NCI-H69 (cell line): ENCODE results near the gene ADGRG1.
"Not testable (repeated sequence)": the region's sequence is repeated elsewhere in the genome, so short reads cannot be mapped to it uniquely, and the experiment has no call there.

ENCODE experiments used
- DNase-seq: peaks from one replicate; lab custom pipeline; 2025; lab: John Stamatoyannopoulos, UW

The ADGRG1 gene

GRCh38 chr16:57666353-57667047 is 38.1 kb downstream of the ADGRG1 start:
- DNase-seq = no peak

GRCh38 chr16:57667048-57667525 is 38.7 kb downstream of the ADGRG1 start:
- no peak for DNase-seq

GRCh38 chr16:57667526-57668262 is 39.3 kb downstream of the ADGRG1 start:
- DNase-seq = peak; percentile 29

GRCh38 chr16:57668263-57668571 is 39.8 kb downstream of the ADGRG1 start, which contains the start of gene ADGRG3:
Gene ADGRG3, plus strand, starts transcription at chr16:57668306. Its CDS starts 42 bp downstream, at chr16:57668348.
- no peak for DNase-seq

GRCh38 chr16:57668630-57669475 is 40.4 kb downstream of the ADGRG1 start:
- DNase-seq = no peak

- DNase-seq = no peak
These were observed 41.2 kb downstream of the ADGRG1 start for GRCh38 chr16:57669476-57670162.

GRCh38 chr16:57670196-57670595 is 41.8 kb downstream of the ADGRG1 start:
- no peak for DNase-seq

- not testable (repeated sequence) for DNase-seq
These were observed 43.0 kb downstream of the ADGRG1 start for GRCh38 chr16:57671451-57671850.

GRCh38 chr16:57672416-57672815 is 44.0 kb downstream of the ADGRG1 start:
- DNase-seq = no peak

DNA sequence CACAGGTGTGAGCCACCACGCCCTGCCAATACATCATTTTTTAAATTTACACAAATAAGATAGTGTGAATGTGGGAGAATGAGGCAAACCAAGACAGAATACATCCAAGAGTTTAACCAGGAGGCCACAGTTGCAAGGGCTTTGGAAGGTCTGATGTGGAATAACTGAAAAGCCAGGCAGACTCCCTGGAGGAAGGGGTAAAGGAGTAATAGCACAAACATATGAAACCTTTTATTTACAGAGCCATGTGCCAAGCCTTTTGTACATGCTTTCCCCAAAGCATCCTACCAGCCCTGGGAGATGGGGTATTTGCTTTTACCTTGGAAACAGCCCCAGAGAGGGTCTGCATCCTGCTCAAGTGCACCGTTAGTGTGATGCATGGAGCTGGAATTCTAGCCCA is 44.4 kb downstream of the ADGRG1 start:
- DNase-seq = no peak

GRCh38 chr16:57675741-57676551 is 47.5 kb downstream of the ADGRG1 start:
- DNase-seq = no peak

DNA sequence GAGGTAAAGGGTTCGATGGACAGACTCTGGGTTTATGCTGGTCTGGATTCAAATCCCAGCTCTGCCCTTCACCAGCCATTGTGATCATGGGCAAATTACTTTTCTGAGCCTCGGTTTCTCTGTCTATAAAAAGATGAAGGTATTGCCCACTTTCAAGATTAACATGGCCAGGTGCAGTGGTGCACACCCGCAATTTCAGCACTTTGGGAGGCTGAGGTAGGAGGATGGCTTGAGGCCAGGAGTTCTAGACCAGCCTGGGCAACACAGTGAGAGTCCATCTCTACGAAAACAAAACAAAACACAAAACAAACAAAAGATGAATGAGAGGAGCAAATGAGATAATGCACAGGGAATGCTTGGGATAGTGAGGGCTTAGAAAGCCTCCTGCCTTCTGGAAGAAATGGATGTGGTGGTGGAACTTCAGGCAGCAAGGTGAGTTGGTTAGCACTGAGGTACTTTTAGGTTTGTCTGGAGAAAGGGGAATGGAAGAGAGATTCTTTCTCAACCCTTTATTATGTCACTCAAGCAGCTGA is 48.2 kb downstream of the ADGRG1 start:
- no peak for DNase-seq

DNA sequence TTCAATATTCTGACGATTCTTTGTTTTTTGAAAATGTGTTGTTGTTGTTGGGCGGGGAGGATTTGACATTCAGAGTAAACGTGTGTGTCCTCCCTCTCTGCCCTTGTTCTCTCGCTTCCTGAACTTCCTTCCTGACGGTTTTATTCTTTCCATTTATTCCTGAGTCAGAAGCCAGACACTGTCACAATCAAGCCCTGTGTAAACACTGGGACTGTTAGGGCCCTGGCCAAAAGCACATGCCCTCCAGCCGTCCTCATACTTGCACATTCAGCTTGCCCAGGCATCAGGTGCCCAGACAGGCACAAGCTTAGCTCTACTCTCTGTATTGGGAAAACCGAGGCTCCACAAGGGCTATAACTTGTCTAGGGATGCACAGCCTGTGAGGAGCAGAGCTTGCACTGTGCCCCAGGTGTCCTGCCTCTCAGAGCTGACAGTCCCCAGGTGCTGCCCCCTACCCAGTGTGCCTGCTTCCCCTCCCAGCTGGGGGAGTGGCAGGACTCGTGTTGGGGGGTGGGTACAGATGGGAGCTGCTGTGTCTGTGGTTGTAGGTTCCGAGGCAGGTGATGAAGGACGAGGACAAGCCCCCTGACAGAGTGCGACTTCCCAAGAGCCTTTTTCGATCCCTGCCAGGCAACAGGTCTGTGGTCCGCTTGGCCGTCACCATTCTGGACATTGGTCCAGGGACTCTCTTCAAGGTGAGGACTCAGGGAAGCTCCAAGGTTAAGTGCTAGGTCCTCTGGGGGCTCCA is 49.4 kb downstream of the ADGRG1 start:
- DNase-seq = peak; percentile 32

GRCh38 chr16:57679016-57679415 is 50.6 kb downstream of the ADGRG1 start:
- DNase-seq = no peak

DNA sequence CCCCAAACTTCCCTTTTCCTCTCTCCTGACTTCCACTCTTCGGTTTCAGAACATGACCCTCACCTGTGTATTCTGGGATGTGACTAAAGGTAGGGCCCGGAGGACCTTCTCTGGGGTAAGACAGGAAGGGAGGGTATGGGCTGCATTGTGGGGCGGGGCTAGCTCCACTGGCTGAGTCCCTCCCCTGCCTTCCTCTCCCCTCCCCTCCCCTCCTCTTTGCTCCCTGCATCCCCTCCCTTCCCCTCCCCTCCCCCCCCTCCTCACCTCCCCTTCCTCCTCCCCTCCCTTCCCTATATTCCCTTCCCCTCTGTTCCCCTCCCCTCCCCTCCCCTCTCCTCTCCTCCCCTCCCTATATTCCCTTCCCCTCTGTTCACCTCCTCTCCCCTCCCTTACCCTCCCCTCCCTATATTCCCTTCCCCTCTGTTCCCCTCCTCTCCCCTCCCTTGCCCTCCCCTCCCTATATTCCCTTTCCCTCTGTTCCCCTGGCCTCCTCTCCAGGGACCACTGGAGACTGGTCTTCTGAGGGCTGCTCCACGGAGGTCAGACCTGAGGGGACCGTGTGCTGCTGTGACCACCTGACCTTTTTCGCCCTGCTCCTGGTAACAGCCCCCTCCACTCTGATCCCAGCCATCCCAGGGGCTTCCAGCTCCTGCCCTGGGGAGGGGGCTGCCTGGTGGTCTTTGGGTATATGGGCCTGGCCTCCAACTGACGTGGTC is 51.5 kb downstream of the ADGRG1 start:
- DNase-seq = no peak

DNA sequence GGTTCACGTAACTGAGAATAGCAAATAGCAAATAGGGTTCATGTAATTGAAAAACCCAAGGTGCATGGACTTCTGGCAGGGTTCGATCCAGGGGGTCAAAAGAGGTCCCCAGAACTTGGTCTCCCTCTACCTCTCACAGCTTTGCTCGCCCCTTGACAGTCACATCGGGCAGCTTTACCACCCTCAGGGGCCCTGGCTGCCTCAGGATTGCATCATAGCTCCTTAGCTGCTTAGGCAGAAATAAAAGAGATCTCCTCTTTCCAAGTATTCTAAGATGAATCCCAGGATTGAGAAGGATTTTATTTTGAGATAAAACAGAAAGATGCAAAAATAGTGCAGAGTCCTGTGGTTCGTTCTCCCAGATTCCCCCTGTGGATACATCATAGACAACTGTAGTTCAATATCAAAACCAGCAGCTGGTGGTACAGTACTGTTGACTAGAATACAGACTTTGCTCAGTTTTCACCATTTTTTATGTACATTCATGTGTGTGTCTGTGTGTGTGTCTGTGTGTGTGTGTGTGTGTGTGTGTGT is 52.5 kb downstream of the ADGRG1 start:
- DNase-seq = no peak

DNA sequence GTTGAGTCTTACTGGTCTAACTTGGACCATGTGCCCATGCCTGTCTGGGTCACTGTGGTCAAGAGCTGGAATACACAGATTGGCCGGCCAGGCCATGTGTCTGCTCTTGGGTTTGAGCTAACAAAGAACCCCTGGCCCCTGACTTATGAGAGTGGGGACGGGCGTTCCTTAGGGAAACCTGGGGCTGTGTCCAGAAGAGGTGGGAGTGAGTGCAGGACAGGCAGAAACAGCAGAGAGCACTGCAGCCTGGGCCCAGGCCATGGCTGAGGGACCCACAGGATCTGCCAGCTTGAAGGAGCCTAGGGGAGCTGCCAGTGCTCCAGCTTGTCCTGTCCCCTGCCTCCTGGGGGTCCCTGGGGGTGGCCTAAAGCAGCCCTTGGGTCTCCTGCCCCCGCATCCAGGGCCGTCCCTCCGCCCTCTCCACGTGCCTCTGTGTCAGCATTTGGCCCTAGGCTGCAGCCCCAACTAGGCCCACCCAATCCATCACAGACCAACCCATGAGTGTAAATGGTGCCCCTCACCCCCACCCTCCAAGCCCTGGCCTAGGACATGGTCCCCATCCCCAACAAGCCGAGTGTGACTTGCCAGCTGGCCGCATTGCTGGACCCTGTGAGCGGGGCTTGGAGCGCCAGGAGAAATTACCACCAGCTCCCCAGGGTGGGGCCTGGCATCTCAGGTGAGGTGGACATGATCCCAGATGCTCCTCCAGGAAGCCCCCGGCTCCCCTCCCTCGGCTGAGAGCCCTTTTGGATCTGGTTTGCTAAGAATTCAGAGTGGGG is 53.7 kb downstream of the ADGRG1 start:
- DNase-seq = no peak
